HG03025 (cell line): Measurements from ENCODE around the gene COBL.

ENCODE experiments used
- ATAC-seq: cut with Tn5 transposase; IDR thresholded peaks from one replicate; pipeline ENCODE4 v1.9.1; 2021; ENCODE audit warnings: mild to moderate bottlenecking, moderate library complexity; ENCODE audit not compliant: unreplicated experiment, low FRiP score

COBL gene

GRCh38 chr7:51033727-51034520 is 282.7 kb downstream of the COBL start:
- ATAC-seq, result no peak

DNA sequence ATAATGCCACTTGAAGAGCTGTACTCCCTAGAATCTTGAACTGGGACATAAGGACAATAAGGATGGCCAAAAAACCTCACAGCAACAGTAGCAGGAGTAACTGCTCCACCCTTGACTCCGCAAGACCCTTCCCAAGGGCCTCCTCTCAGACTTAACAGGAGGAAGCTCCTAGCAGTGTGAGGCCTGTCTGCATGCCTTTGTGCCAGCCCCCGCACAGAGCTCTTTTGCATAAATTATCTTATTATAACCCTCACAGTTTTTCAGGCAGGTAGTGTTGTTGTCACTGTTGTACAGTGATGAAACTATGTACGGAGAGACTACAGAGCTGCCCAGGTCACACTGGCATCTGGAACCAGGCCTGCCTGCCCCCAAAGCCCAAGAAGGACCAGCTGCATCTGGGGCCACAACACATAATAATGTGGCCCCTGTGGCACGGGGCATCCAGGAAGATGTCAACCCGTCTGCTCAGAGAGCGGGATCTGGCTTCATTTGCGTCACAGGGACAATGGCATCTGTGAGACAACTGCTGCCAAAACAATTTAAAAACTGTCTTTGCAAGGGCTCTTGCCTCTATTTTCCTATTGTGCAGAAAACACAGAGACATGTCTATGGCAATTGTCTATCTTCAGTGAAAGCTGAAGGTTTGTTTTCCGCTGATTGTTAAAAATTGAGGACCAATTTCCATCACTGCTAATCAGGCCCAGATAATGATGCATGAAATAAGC is 284.7 kb downstream of the COBL start:
- no peak for ATAC-seq

DNA sequence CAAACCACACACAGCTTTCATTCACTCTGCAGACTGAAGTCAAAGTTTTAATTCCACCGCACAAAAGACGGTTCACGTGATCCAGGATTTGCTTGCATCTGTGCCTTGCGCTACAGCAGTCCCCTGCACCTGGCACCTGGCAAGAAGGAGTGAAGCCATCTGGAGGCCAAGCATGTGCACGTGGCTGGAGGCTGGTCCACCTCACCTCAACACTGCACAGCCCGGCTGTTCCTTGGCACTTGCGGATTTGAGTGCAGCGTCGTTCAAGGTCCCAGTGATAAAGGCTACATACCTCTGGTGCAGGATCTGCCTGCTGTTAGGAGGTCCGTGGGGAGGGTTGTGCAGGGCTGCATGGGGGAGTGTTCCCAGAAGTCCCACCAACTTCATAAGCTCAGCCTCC is 285.4 kb downstream of the COBL start:
- no peak for ATAC-seq

GRCh38 chr7:51029701-51030191 is 286.9 kb downstream of the COBL start:
- no peak for ATAC-seq

- no peak for ATAC-seq
Observed at GRCh38 chr7:51029131-51029530, 287.5 kb downstream of the COBL start.

DNA sequence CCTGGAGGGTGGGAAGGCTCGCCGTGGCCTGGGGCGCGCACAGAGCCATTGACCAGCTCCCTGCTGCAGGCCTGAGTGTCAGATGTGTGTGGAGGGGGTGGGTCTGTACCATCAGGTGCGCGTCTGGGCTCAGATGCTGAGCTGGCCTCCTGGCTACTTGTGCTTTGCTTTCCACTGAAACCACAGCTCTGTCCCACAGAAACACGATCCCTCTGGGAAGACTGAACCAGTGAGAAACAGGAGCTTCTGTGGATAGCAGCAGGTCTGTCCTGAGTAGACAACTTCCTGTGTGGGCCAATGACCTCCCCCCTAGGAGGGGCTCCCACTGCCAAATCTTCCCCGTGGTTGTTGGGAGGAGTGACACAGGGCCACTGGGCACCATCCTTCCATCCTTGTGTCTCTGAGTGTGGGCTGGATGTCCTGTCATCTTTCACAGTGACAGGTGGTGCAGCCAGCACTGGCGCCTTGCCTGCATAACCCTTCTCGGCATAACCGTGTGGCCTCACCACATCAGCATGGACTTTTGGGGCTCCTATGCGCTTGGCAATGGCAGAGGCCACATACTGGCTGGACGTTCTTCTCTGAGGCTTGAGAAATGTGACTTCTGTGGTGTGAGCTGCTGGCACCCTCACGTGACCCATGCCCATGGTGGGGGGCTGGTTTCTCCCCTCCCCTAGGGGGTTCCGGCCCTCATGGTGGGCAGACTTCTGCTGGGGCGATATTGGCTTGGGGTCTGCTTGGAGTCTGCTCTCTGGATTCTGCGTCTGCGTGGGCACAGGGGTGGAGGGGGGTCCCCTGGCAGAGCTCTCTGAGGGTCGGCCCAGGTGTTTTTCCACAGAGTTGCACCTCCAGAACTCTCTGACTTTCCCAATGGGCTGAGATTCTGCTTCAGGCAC is 288.4 kb downstream of the COBL start:
- ATAC-seq, result no peak

GRCh38 chr7:51027106-51027934 is 289.3 kb downstream of the COBL start:
- no peak for ATAC-seq

GRCh38 chr7:51026341-51026740 is 290.3 kb downstream of the COBL start:
- no peak for ATAC-seq

- ATAC-seq, result no peak
Observed at GRCh38 chr7:51025668-51026067, 290.9 kb downstream of the COBL start.

- ATAC-seq, result no peak
Observed at GRCh38 chr7:51024867-51025266, 291.7 kb downstream of the COBL start.

- no peak for ATAC-seq
Observed at GRCh38 chr7:51023547-51023946, 293.1 kb downstream of the COBL start.

DNA sequence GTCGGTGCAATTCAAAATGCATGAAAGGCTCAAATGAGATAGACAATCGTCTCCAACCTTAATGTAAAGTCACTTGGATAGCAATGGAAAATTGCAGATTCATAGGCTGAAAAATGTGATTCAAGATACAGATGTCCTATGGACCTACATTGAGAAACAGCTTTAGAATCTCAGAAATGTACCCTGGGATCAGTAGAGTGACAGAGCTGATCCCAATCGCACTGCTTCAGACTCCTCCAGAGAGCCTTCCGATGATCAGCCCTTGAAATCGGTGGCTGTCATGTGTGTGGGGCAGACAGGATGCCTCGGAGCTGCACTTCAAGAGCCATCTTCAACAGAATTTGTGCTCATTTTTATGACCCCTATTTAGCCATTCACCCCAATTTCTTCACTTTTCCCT is 293.8 kb downstream of the COBL start:
- ATAC-seq, result no peak

DNA sequence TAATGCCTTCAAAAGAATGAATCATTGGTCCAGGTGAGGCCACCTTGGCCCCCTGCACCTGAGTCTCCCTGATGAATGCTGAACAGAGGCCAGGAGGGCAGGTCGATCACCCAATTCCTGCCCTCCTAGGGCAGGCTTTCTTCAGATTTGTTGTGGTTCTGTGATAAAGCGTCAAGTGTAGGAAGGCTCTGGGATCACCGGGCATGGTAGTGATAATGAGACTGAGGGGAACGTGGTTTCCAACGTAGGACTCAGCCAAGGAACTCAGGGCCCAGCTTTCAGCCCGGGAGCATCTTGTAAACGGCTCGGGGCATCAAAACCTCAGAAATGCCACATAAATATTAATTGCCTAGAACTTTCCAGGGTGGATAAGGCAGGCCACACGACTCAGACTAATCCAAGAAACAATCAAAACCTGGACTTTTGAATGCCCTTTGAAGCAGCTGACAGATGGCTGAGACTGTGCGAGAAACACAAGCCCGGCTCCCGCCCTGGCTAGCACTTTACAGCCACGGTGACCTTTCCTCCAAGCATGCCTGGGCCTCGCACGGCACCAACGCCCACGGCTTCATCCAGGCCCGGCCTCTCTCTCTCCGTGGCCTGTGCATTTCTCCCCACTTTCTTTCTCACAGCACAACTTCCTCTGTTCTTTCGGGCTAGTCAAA is 294.6 kb downstream of the COBL start:
- ATAC-seq, result no peak

DNA sequence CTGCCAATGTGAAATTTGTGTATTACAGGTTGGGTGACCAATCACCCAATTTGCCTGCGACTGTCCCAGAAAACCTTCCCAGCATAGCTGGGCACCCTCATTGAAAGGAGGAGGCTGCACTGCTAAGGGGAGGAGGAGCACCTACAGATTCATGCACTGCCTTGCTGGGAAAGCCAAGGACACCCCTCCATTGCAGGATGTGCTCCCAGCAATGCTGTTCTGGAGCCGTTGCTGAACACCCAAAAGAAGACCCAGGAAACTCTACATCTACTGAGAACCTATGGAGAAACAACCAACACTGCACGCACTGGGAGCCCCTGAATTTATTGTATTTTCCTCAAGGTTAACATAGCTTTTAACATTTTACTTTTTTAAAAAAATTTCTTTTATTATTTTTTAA is 295.7 kb downstream of the COBL start:
- no peak for ATAC-seq

DNA sequence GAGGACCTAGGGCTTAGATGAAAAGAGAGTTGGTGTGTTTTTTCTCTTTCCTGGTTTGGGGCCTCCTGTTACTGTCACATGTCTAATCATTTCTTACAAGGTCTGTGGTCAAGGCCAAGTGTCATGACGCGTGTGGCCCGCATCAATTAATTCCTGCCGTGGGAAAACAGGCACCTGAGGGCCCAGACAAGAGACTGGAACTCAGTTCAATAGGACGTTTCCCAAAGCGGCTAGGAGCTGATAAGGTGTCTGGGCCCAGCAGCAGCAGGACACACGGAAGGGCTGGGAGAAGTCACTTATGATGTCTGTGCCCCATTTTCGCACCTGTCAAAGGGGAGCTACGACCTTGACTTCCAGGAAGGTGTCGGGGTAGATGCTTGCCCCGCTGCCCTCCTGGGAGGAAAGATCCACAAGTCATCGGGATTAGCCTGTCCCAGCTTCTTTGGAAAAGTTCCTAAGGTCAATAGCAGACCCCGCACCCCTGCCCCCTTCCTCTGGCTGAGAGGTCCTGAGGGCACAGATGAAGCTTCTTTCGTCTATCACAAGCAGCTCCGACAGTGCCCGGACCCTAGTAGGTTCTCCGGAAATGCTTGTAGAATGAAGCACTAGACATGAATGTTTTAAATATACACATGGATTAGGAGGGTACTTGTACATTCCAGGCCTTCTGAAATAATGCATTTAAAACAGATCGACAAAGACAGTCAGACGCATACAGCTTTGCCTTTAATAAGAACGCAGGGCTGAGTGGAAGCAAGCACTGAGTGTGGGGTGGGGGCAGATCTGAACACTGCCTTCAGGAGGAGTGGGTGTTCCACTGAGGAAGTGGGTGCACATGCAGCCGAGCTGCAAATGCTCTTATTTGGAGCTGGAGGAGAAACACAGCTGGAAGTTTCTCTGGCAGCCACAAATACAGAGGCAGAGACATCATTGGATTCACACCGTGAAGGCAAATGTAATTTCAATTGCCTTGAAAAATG is 296.4 kb downstream of the COBL start:
- no peak for ATAC-seq

GRCh38 chr7:51019191-51019844 is 297.3 kb downstream of the COBL start:
- no peak for ATAC-seq

DNA sequence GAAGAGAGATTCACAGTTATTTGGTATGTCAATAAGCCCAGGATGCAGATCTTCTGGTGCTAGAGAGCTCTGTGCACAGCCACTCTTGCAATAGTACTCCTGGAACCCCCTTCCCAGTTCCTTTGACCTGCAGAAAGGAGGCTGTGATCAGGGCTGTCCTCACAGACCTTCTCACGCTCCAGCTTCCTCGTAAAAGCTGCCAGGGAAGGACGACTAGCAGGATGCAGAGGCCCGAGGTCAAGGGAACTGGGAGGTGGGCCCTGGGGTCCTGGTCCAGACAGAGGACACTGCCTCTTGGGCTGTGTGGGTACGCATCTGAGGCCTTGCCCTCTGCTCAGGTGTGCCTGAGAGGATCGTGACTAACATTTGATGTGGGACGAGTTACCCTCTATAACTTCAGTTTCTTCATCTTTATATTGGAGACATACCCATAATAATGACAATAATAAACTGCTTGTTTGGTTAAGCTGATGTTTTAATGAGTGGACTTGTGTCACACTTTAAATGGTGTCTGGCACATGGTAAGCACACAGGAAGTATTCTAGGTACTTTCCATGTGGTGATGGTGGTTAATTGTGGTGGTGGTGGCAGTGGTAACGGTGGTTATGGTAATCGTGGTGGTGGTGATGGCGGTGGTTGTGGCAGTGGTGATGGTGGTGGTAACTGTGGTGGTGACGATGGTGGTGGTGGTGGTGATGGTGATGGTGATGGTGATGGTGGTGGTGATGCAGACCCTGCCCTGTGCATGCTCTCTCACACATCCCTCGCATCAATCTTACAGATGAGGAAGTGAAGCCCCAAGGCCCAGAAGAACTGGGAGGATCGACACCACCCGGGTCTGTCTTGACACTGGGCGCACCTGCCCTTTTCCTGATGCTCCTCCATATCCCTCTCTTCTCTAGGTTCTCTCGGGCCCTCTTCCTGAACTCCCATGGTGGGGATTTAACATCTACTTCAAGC is 298.8 kb downstream of the COBL start:
- no peak for ATAC-seq
